Measurements from ENCODE around the gene NOL4L. TPM values are rescaled to one million over a fixed set of nuclear protein-coding genes. Genes with fewer than 3 reads are reported as not detected.

The NOL4L gene
- total RNA-seq, 4 donors from 2014 or later, result 2.6 to 12.8 (median 6.4) TPM

DNA sequence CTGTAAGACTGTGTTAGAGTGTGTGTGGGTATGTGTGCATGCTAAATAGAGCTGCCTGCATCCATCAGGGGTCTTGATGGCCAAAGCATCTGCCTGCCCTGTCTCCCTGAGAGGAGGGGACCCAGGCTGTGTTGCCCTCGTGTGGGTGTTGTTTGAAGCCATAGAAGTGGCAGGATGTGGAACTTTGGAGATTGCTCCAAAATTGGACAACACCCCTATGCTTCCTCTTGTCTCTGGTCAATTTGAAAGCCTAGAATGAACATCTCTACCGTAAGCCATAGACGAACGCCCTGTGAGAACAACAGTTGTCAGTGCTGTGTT lies 144.4 kb downstream of the NOL4L start:
- no peaks in the 10 kb centered on the region for H3K9me3 ChIP-seq
- TF ChIP-seq, protein P1, sequence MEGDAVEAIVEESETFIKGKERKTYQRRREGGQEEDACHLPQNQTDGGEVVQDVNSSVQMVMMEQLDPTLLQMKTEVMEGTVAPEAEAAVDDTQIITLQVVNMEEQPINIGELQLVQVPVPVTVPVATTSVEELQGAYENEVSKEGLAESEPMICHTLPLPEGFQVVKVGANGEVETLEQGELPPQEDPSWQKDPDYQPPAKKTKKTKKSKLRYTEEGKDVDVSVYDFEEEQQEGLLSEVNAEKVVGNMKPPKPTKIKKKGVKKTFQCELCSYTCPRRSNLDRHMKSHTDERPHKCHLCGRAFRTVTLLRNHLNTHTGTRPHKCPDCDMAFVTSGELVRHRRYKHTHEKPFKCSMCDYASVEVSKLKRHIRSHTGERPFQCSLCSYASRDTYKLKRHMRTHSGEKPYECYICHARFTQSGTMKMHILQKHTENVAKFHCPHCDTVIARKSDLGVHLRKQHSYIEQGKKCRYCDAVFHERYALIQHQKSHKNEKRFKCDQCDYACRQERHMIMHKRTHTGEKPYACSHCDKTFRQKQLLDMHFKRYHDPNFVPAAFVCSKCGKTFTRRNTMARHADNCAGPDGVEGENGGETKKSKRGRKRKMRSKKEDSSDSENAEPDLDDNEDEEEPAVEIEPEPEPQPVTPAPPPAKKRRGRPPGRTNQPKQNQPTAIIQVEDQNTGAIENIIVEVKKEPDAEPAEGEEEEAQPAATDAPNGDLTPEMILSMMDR (IDR thresholded peaks at IDR 0.05), result no peak
- TF ChIP-seq EP300 (IDR thresholded peaks at IDR 0.05) (no peak), POLR2AphosphoS5 (IDR thresholded peaks at IDR 0.05) (no peak), POLR2A (IDR thresholded peaks at IDR 0.05) (no peak)
- H3K27me3 ChIP-seq, result no peaks in the 10 kb centered on the region
- peaks cover 54% of the 10 kb centered on the region for H3K36me3 ChIP-seq
- H3K4me3 ChIP-seq, result no peak overlapping the region
- 92% methylated on average over 4 of the region's 4 CpGs for WGBS
- no peak overlapping the region for H3K27ac ChIP-seq
- H3K4me1 ChIP-seq, result peaks cover 4% of the 10 kb centered on the region
- DNase-seq (ENCODE audit: low spot score in 2 of 2), result peak in 1 of 2 donors; percentile 32

DNA sequence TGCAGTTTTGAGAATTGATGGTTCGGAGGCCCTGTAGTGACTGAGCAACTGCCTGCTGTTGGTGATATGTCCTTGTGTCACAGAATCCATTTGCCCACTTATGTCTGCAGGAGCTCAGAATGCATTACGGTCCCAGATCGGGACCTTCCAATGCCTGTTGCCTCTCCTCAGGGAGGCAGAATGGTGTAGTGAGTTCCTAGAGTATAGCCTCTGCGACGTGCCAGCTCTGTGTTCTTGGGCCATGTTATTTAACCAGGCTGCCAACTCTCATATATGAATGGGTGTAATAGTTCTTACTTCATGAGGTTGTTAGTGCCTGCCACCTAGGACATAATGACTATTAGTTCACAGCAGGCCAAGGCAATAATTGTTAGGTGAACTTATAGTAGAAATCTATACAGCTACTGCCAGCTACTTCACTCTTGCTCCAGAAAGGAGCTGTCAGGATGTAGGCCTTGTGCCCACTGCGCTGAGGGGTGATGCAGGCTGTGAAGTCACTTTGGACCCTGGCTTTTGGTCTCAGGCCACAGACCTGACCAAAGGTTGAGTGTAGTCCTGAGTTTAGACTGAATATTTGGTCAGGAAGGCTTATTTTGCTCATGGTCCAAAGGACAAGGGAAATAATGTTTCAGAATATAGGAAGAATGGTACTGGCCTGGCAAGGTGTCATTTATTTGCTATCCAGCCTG lies 144.9 kb downstream of the NOL4L start:
- TF ChIP-seq POLR2A (IDR thresholded peaks at IDR 0.05) (no peak), POLR2AphosphoS5 (IDR thresholded peaks at IDR 0.05) (no peak), EP300 (IDR thresholded peaks at IDR 0.05) (no peak)
- TF ChIP-seq, protein P1 (IDR thresholded peaks at IDR 0.05), result no peak
- Histone ChIP-seq H3K9me3 (no peaks in the 10 kb centered on the region), H3K27me3 (no peaks in the 10 kb centered on the region), H3K4me1 (no peaks in the 10 kb centered on the region), H3K36me3 (peaks cover 54% of the 10 kb centered on the region), H3K4me3 (no peak overlapping the region), H3K27ac (no peak overlapping the region)
- 100% methylated on average over 6 of the region's 6 CpGs for WGBS
- DNase-seq (ENCODE audit: low spot score in 2 of 2), result peak in 1 of 2 donors; percentile 24

DNA sequence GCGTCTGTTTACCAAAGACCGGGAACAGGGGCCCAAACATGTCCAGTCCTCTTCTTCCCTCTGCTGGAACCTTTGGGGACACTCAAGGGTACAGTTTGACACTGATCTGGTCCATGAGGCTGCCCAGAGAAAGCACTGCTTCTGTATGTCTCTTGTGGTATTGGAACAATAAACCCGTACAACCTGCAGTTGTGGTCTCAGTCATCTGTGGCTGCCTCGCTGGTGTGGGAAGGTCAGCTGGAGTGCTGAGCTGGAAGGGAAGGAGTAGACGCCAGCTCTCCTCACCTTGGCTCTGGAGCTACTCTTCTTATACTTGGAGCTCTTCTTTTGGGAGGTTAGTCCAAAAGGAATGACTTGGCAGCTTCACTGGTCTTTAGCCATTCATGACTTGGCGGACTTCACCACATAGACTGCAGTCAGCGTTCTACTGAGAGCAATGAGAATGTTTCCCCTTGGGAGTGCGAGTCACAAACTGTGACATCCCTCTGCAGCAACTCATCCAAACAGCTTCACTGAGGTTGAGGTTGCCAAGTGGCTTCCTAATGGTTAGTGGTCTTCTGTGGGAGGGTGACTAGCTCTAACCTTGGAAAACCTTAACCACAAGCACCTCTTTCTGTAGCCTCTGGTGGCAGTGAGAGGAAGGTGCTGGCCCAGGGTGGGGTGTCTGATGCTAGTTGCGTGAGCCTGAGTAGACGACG lies 145.9 kb downstream of the NOL4L start:
- no peak for DNase-seq (ENCODE audit: low spot score in 2 of 2)
- TF ChIP-seq POLR2A (IDR thresholded peaks at IDR 0.05) (no peak), EP300 (IDR thresholded peaks at IDR 0.05) (no peak), POLR2AphosphoS5 (IDR thresholded peaks at IDR 0.05) (no peak)
- TF ChIP-seq, protein P1 (IDR thresholded peaks at IDR 0.05), result no peak
- peaks cover 63% of the 10 kb centered on the region for H3K36me3 ChIP-seq
- no peak overlapping the region for H3K4me3 ChIP-seq
- H3K27me3 ChIP-seq, result no peaks in the 10 kb centered on the region
- no peaks in the 10 kb centered on the region for H3K9me3 ChIP-seq
- H3K4me1 ChIP-seq, result no peaks in the 10 kb centered on the region
- no peak overlapping the region for H3K27ac ChIP-seq
- 83% methylated on average over 9 of the region's 11 CpGs for WGBS

DNA sequence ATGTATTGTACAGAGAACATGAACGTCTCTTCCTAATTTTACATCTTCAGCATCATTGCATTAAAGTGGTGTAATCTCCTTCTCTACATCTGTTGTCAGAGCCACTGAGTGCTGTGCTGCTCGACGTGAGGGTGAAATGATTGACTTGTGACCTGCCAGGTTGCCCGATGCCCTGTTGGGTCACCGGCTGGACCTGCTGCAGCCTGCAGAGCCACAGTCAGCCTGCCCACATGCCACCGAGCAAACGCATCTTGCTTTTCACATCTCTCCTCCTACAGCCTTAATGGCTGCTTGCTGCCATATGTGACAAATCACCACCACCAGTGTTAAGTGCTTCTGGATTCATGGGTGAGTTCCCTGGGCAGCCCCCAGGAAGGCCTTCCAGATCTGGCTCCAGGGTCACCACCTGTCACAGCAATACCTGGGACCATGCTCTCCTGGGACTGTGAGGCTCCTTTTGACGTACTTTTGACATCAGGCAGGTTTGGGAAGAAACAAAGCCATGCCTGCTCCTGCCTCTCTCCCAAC lies 146.7 kb downstream of the NOL4L start:
- H3K27ac ChIP-seq, result no peak overlapping the region
- H3K4me1 ChIP-seq, result no peaks in the 10 kb centered on the region
- no peaks in the 10 kb centered on the region for H3K9me3 ChIP-seq
- TF ChIP-seq POLR2AphosphoS5 (IDR thresholded peaks at IDR 0.05) (no peak), EP300 (IDR thresholded peaks at IDR 0.05) (no peak), POLR2A (IDR thresholded peaks at IDR 0.05) (no peak)
- TF ChIP-seq, protein P1 (IDR thresholded peaks at IDR 0.05), result no peak
- no peak overlapping the region for H3K4me3 ChIP-seq
- H3K36me3 ChIP-seq, result peaks cover 69% of the 10 kb centered on the region
- DNase-seq (ENCODE audit: low spot score in 2 of 2), result no peak
- no peaks in the 10 kb centered on the region for H3K27me3 ChIP-seq
- WGBS, result 88% methylated on average over 8 of the region's 8 CpGs

DNA sequence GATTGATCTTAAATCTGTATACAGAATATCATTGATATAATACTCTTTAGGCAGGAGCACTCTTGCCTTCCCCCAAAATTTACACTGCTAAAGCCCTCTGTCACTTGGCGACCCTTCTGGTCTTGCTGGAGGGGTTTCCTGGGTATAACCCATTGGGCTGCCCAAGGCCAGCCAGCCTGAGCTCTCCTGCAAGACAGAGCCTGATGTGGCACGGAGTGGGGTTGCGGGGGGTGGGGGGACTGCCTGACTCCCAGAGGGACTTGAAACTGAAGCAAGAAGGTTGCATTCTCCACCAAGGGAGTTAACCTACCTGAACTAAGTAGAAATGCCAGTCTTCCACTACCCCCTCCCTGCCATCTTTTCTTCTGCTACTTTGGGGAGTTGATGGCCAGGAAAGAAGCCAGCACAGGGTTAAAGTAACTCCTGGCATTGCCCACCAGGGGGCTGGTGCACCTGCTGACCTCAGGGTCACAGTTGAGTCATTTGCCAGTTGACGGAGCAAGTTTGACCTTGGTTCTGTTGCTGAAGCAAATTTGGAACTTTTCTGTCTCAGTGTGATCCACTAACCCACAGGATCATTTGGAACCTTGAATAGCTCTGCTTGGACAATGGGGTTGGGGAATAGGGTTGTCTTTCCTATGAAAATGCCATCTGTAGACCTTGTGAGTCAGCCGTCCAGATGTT lies 147.6 kb downstream of the NOL4L start:
- Histone ChIP-seq H3K36me3 (peaks cover 77% of the 10 kb centered on the region), H3K27me3 (no peaks in the 10 kb centered on the region), H3K4me3 (no peak overlapping the region), H3K4me1 (no peaks in the 10 kb centered on the region), H3K27ac (no peak overlapping the region), H3K9me3 (no peaks in the 10 kb centered on the region)
- no peak for DNase-seq (ENCODE audit: low spot score in 2 of 2)
- WGBS, result 88% methylated on average over 5 of the region's 5 CpGs
- TF ChIP-seq, protein P1 (IDR thresholded peaks at IDR 0.05), result no peak
- no peak for TF ChIP-seq EP300 (IDR thresholded peaks at IDR 0.05)
- no peak for TF ChIP-seq POLR2AphosphoS5 (IDR thresholded peaks at IDR 0.05)
- TF ChIP-seq POLR2A (IDR thresholded peaks at IDR 0.05), result no peak

Measured in suprapubic skin (tissue), 4 donors.